ENCODE measurements around the gene WDR90.
"Not testable (repeated sequence)": the region's sequence is repeated elsewhere in the genome, so short reads cannot be mapped to it uniquely, and the experiment has no call there.

The WDR90 gene

GRCh38 chr16:708019-708418 is 58.9 kb downstream of the WDR90 start:
- DNase-seq (ENCODE audit: low read depth, low spot score): no peak

- DNase-seq (ENCODE audit: low read depth, low spot score): no peak
Measured at GRCh38 chr16:708959-709358, 59.8 kb downstream of the WDR90 start.

GRCh38 chr16:709566-710499 is 60.7 kb downstream of the WDR90 start:
- DNase-seq (ENCODE audit: low read depth, low spot score): no peak

- no peak for DNase-seq (ENCODE audit: low read depth, low spot score)
Measured at GRCh38 chr16:710500-711075, 61.4 kb downstream of the WDR90 start.

- no peak for DNase-seq (ENCODE audit: low read depth, low spot score)
Measured at GRCh38 chr16:711084-711483, 61.9 kb downstream of the WDR90 start.

- no peak for DNase-seq (ENCODE audit: low read depth, low spot score)
Measured at GRCh38 chr16:711548-712320, 62.6 kb downstream of the WDR90 start.

- not testable (repeated sequence) for DNase-seq (ENCODE audit: low read depth, low spot score)
Measured at GRCh38 chr16:712740-713250, 63.6 kb downstream of the WDR90 start.

GRCh38 chr16:714079-714478 is 64.9 kb downstream of the WDR90 start:
- no peak for DNase-seq (ENCODE audit: low read depth, low spot score)

GRCh38 chr16:714558-715476 is 65.7 kb downstream of the WDR90 start, which contains the start of gene METRN:
Gene METRN, plus strand, starts transcription at chr16:715118. Its CDS starts 172 bp downstream, at chr16:715290.
- no peak for DNase-seq (ENCODE audit: low read depth, low spot score)

- DNase-seq (ENCODE audit: low read depth, low spot score): no peak
Measured at GRCh38 chr16:715477-716199, 66.5 kb downstream of the WDR90 start.

- DNase-seq (ENCODE audit: low read depth, low spot score): no peak
Measured at GRCh38 chr16:716200-716568, 67.0 kb downstream of the WDR90 start.

GRCh38 chr16:716768-717325 is 67.7 kb downstream of the WDR90 start:
- no peak for DNase-seq (ENCODE audit: low read depth, low spot score)
